Right kidney (tissue), 1 donor: ENCODE results near the gene LRRC59.
A peak's percentile ranks its signal among the peaks of the same experiment; 100 is the strongest.

Experiments
- DNase-seq: peaks from one replicate; pipeline ENCODE4 v3.0.0-alpha.2; 2016

The LRRC59 gene

GRCh38 chr17:50389534-50389933, 7.8 kb downstream of the LRRC59 start:
- DNase-seq: no peak

GRCh38 chr17:50388728-50389127, 8.6 kb downstream of the LRRC59 start:
- DNase-seq: no peak

GRCh38 chr17:50386510-50386909, 10.8 kb downstream of the LRRC59 start:
- DNase-seq: no peak

- no peak for DNase-seq
These were observed 14.4 kb downstream of the LRRC59 start for GRCh38 chr17:50382931-50383330.

GRCh38 chr17:50381920-50382319, 15.4 kb downstream of the LRRC59 start:
- no peak for DNase-seq

- no peak for DNase-seq
These were observed 16.0 kb downstream of the LRRC59 start for GRCh38 chr17:50381260-50381815.

GRCh38 chr17:50380369-50381259, 16.7 kb downstream of the LRRC59 start:
- no peak for DNase-seq

- DNase-seq: no peak
These were observed 17.8 kb downstream of the LRRC59 start for GRCh38 chr17:50379351-50380132.

- no peak for DNase-seq
These were observed 21.3 kb downstream of the LRRC59 start for GRCh38 chr17:50375858-50376538.

GRCh38 chr17:50373705-50374104, 23.6 kb downstream of the LRRC59 start:
- no peak for DNase-seq

- peak; percentile 98 for DNase-seq
These were observed 24.4 kb downstream of the LRRC59 start, which contains the start of the genes EME1 and MRPL27 for GRCh38 chr17:50372758-50373556. Gene EME1 (plus strand): TSS chr17:50373229. CDS start chr17:50375209, 1,980 bp downstream. Gene MRPL27 (minus strand): TSS chr17:50373184. CDS start chr17:50373170, 14 bp downstream.

- no peak for DNase-seq
These were observed 25.0 kb downstream of the LRRC59 start for GRCh38 chr17:50372222-50372757.

- DNase-seq: no peak
These were observed 25.8 kb downstream of the LRRC59 start for GRCh38 chr17:50371526-50371925.

- no peak for DNase-seq
These were observed 27.3 kb downstream of the LRRC59 start for GRCh38 chr17:50370052-50370451.

GRCh38 chr17:50367401-50367800, 29.9 kb downstream of the LRRC59 start:
- no peak for DNase-seq

- DNase-seq: no peak
These were observed 31.5 kb downstream of the LRRC59 start for GRCh38 chr17:50365649-50366393.

GRCh38 chr17:50365165-50365564, 32.2 kb downstream of the LRRC59 start:
- DNase-seq: no peak

GRCh38 chr17:50364715-50365114, 32.6 kb downstream of the LRRC59 start:
- DNase-seq: no peak

GRCh38 chr17:50364061-50364458, 33.3 kb downstream of the LRRC59 start:
- DNase-seq: no peak
